ENCODE measurements around the gene ZEB2.

The ZEB2 gene

DNA sequence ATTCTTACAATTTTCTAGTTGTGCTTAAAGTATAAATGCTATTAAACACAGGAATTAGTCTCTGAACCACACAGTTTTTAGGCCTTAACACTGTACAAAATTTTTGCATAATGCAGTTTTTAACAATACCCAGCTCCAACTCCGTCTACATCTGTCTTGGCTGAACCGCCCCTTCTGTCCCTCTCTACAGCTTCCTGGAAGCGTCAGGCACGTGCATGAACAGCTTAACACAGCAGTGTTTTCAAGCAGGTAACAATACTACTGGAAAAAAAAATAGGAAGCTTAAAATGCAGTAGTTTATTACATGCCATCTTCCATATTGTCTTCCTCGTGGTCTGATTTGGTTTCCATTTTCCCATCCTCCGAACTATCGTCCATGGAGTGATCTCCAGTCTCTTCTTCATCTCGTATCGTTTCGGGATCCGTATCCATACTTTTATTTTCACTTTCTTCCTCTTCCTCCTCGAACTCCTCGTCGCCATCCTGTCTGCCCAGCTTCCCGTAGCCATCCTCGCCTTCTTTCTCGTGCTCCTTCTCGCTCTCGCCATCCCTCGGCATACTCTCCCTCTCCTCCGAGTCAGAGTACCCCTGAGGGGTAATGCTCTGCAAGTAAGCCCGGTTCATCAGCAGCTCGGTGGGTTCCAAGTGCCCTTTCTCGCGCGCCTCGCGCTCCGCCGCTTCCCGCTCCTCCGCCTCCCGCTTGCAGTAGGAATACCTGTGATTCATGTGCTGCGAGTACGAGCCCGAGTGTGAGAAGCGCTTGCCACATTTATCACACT, 130.6 kb downstream of the ZEB2 start:
- DNase-seq, result no peak

GRCh38 chr2:144385381-144385780, 134.5 kb downstream of the ZEB2 start:
- no peaks in the 10 kb centered on the region for H3K36me3 ChIP-seq
- no peak overlapping the region for H3K27ac ChIP-seq
- no peak for TF ChIP-seq CTCF (IDR thresholded peaks at IDR 0.05; ENCODE audit: low read depth, low read length)
- H3K9me3 ChIP-seq (ENCODE audit: severe bottlenecking), result no peaks in the 10 kb centered on the region
- H3K27me3 ChIP-seq (ENCODE audit: insufficient read depth, low read depth, severe bottlenecking), result no peaks in the 10 kb centered on the region
- H3K4me3 ChIP-seq (ENCODE audit: low read depth, low read length), result no peak overlapping the region
- DNase-seq, result no peak

More for the DNA sequence above, 130.6 kb downstream of the ZEB2 start:
- Histone ChIP-seq H3K9me3 (ENCODE audit: severe bottlenecking) (no peaks in the 10 kb centered on the region), H3K27ac (no peak overlapping the region), H3K36me3 (no peaks in the 10 kb centered on the region), H3K4me3 (ENCODE audit: low read depth, low read length) (no peak overlapping the region), H3K27me3 (ENCODE audit: insufficient read depth, low read depth, severe bottlenecking) (no peaks in the 10 kb centered on the region)
- no peak for TF ChIP-seq CTCF (IDR thresholded peaks at IDR 0.05; ENCODE audit: low read depth, low read length)

DNA sequence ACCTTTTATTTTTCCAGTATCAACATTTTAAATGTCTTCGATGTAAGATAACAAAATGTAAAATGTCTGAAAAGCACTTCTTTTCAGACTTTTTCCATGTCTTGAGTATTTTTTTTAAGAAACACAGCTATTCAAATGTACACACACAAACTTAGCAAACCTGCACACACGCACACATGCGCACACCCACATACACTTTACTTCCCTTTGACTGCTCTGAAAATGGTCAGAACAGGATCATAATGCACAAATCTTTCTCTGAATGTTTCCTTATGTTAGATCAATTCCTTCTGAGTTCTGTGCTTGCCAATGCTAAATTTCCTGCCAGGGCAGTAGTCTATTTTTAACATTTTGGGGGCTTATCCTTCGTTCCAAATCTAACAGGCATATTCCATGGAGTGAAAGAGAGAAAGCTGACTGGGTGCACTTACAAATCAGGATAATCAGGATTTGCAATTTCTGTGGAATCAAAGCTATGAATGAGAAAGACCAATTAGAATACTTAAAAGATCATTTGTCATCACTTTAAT, 136.3 kb downstream of the ZEB2 start:
- H3K9me3 ChIP-seq (ENCODE audit: severe bottlenecking), result no peaks in the 10 kb centered on the region
- no peak overlapping the region for H3K27ac ChIP-seq
- no peaks in the 10 kb centered on the region for H3K36me3 ChIP-seq
- no peaks in the 10 kb centered on the region for H3K27me3 ChIP-seq (ENCODE audit: insufficient read depth, low read depth, severe bottlenecking)
- H3K4me3 ChIP-seq (ENCODE audit: low read depth, low read length), result no peak overlapping the region
- no peak for DNase-seq
- no peak for TF ChIP-seq CTCF (IDR thresholded peaks at IDR 0.05; ENCODE audit: low read depth, low read length)

DNA sequence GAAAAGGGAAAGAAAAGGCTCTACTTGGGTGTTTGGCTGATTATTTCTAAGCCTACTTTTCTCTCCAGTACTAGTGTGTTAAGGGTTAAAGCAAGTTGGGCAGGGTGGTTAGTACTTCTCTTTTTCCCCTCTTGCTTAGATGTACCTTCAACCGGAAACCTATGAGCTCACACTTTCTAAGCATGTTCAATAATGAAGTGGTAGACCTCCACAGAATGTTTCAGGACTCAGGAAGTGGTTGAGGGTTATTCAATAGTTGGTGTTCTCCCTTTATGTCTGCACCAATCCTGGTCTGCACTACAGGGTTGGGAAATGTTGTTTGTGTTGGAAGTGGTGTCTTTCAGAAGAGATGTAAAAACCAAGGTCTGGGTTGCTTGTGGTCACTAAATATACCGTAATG, 137.1 kb downstream of the ZEB2 start:
- Histone ChIP-seq H3K9me3 (ENCODE audit: severe bottlenecking) (no peaks in the 10 kb centered on the region), H3K27me3 (ENCODE audit: insufficient read depth, low read depth, severe bottlenecking) (no peaks in the 10 kb centered on the region), H3K36me3 (no peaks in the 10 kb centered on the region), H3K27ac (no peak overlapping the region), H3K4me3 (ENCODE audit: low read depth, low read length) (no peak overlapping the region)
- DNase-seq, result no peak
- TF ChIP-seq CTCF (IDR thresholded peaks at IDR 0.05; ENCODE audit: low read depth, low read length), result no peak

GRCh38 chr2:144381716-144382115, 138.2 kb downstream of the ZEB2 start:
- Histone ChIP-seq H3K4me3 (ENCODE audit: low read depth, low read length) (no peak overlapping the region), H3K27me3 (ENCODE audit: insufficient read depth, low read depth, severe bottlenecking) (no peaks in the 10 kb centered on the region), H3K27ac (no peak overlapping the region), H3K9me3 (ENCODE audit: severe bottlenecking) (no peaks in the 10 kb centered on the region), H3K36me3 (no peaks in the 10 kb centered on the region)
- TF ChIP-seq CTCF (IDR thresholded peaks at IDR 0.05; ENCODE audit: low read depth, low read length), result no peak
- DNase-seq, result no peak

Data from WERI-Rb-1 (cell line).